Anterior cingulate cortex (tissue), 58 donors: ENCODE data around the gene SIPA1L3.
"Not testable (repeated sequence)": the region's sequence is repeated elsewhere in the genome, so short reads cannot be mapped to it uniquely, and the experiment has no call there.

Source experiments
- DNase-seq, 58 donors: peaks; one replicate each; lab custom pipeline; 2025; lab: John Stamatoyannopoulos, UW

Gene SIPA1L3

GRCh38 chr19:38218204-38218603, 311.2 kb downstream of the SIPA1L3 start:
- DNase-seq = no peak

GRCh38 chr19:38219221-38219620, 312.2 kb downstream of the SIPA1L3 start:
- DNase-seq = no peak

GRCh38 chr19:38221421-38221820, 314.4 kb downstream of the SIPA1L3 start:
- no peak for DNase-seq

- no peak for DNase-seq
These were observed 315.2 kb downstream of the SIPA1L3 start for GRCh38 chr19:38221919-38222830.

- DNase-seq = no peak
These were observed 316.1 kb downstream of the SIPA1L3 start for GRCh38 chr19:38223119-38223523.

GRCh38 chr19:38223617-38224013, 316.6 kb downstream of the SIPA1L3 start:
- DNase-seq = no peak

- peak in 53 of 58 donors; percentile 26 to 84 (median 62) for DNase-seq
These were observed 317.2 kb downstream of the SIPA1L3 start, which contains the start of gene DPF1 for GRCh38 chr19:38224014-38224862. DPF1 (minus strand) TSS chr19:38224222; CDS start chr19:38224142, 80 bp downstream.

GRCh38 chr19:38224863-38225218, 317.8 kb downstream of the SIPA1L3 start:
- not testable (repeated sequence) for DNase-seq

GRCh38 chr19:38227287-38228004, 320.4 kb downstream of the SIPA1L3 start:
- no peak for DNase-seq

GRCh38 chr19:38228005-38228377, 321.0 kb downstream of the SIPA1L3 start:
- peak in 4 of 58 donors; percentile 36 to 61 (median 50) for DNase-seq

GRCh38 chr19:38228491-38229439, 321.8 kb downstream of the SIPA1L3 start:
- DNase-seq = peak in 46 of 58 donors; percentile 9 to 75 (median 37)

- peak; percentile 45 to 96 (median 90) for DNase-seq
These were observed 322.6 kb downstream of the SIPA1L3 start for GRCh38 chr19:38229585-38230073.

GRCh38 chr19:38230506-38231133, 323.6 kb downstream of the SIPA1L3 start:
- not testable (repeated sequence) for DNase-seq

- no peak for DNase-seq
These were observed 324.9 kb downstream of the SIPA1L3 start for GRCh38 chr19:38231918-38232317.

- DNase-seq = peak in 51 of 58 donors; percentile 10 to 92 (median 56)
These were observed 326.8 kb downstream of the SIPA1L3 start for GRCh38 chr19:38233740-38234251.

GRCh38 chr19:38234615-38235014, 327.6 kb downstream of the SIPA1L3 start:
- no peak for DNase-seq

- no peak for DNase-seq
These were observed 332.8 kb downstream of the SIPA1L3 start for GRCh38 chr19:38239816-38240215.

GRCh38 chr19:38243279-38243673, 336.3 kb downstream of the SIPA1L3 start:
- DNase-seq = no peak
